Smooth muscle cell (in vitro differentiated cells): ENCODE measurements around the gene MPZL3. TPM values are rescaled to one million over a fixed set of nuclear protein-coding genes. Genes with fewer than 3 reads are reported as not detected.

Experiments
- DNase-seq: peaks from one replicate; lab custom pipeline; 2025; ENCODE audit not compliant: unreplicated experiment; lab: John Stamatoyannopoulos, UW
- H2AFZ ChIP-seq: fragments of 200-600 bp; sonication (generic); 2 replicates; pipeline ENCODE4 v1.6.0; 2016; ENCODE audit warnings: antibody characterized with exemption, low read depth, mild to moderate bottlenecking
- H3F3A ChIP-seq: fragments of 200-600 bp; sonication (generic); 2 replicates; pipeline ENCODE4 v1.6.0; 2017; ENCODE audit warnings: antibody characterized with exemption, low read depth
- H3K27ac ChIP-seq: fragments of 200-600 bp; sonication (generic); 2 replicates; pipeline ENCODE4 v1.5.1; 2016; ENCODE audit warnings: low read depth, mild to moderate bottlenecking
- H3K27me3 ChIP-seq: fragments of 200-600 bp; sonication (generic); 2 replicates; pipeline ENCODE4 v1.6.1; 2016; ENCODE audit warnings: low read depth, mild to moderate bottlenecking
- H3K36me3 ChIP-seq: fragments of 200-600 bp; sonication (generic); 2 replicates; pipeline ENCODE4 v1.5.1; 2016; ENCODE audit warnings: low read depth
- H3K4me1 ChIP-seq: fragments of 200-600 bp; sonication (generic); 2 replicates; pipeline ENCODE4 v1.5.1; 2016; ENCODE audit warnings: low read depth
- H3K4me2 ChIP-seq: fragments of 200-600 bp; sonication (generic); 2 replicates; pipeline ENCODE4 v1.6.0; 2016; ENCODE audit warnings: mild to moderate bottlenecking
- H3K4me3 ChIP-seq: fragments of 200-600 bp; sonication (generic); 2 replicates; pipeline ENCODE4 v1.5.1; 2016; ENCODE audit warnings: mild to moderate bottlenecking
- H3K79me2 ChIP-seq: fragments of 200-600 bp; sonication (generic); 2 replicates; pipeline ENCODE4 v1.6.0; 2016; ENCODE audit warnings: low read depth, mild to moderate bottlenecking
- H3K9ac ChIP-seq: fragments of 200-600 bp; sonication (generic); 2 replicates; pipeline ENCODE4 v1.6.0; 2016; ENCODE audit warnings: low read depth
- H3K9me3 ChIP-seq: fragments of 200-600 bp; sonication (generic); replicated peaks from 2 replicates; pipeline ENCODE4 v1.5.1; 2016; ENCODE audit warnings: low read depth
- H4K20me1 ChIP-seq: fragments of 200-600 bp; sonication (generic); 2 replicates; pipeline ENCODE4 v1.6.0; 2016; ENCODE audit warnings: low read depth
- CTCF ChIP-seq: fragments of 200-600 bp; sonication (generic); IDR thresholded peaks from 2 replicates; pipeline ENCODE4 v1.5.1; 2017; ENCODE audit warnings: borderline replicate concordance, mild to moderate bottlenecking, antibody characterized with exemption; ENCODE audit not compliant: insufficient read depth, poor library complexity, severe bottlenecking
- WGBS: methylation state at CpG from one replicate; pipeline ENCODE4 v1.1.7; 2016; ENCODE audit warnings: low lambda C conversion rate; 5-methylcytosine and 5-hydroxymethylcytosine counted together
- polyA plus RNA-seq: library from polyadenylated mRNA; unstranded; fragments of >200 nt; fragmentation: Nextera tagmentation; extraction: Ambion mirVana; gene quantifications from 2 replicates; pipeline ENCODE4 v1.2.1, GENCODE V29; 2016
- total RNA-seq: library from RNA; depleted of rRNA; stranded (reverse); fragments of >200 nt; gene quantifications from 2 replicates; pipeline ENCODE4 v1.2.3, GENCODE V29; 2014

Gene MPZL3
- total and polyA plus RNA-seq, 2 experiments from 2014 or later: 1.7 to 9.0 TPM

DNA sequence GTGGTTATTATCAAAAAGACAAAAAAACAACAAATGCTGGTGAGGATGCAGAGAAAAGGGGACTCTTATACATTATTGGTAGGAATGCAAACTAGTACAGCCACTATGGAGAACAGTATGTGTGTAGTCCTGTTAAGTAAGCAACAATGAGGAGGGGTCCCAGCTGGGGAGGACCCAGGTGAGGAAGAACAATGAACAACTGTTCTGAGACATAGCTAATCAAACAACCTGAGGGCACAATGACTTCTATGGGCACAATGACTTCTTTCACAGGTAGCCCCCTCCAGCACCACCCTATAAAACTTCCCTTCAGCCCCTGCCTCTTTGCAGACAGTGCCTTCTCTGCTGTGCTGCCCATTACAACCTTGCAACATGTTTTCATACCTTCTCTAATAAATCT, 32.9 kb downstream of the MPZL3 start:
- no peaks in the 10 kb centered on the region for H3K9me3 ChIP-seq
- H3K9ac ChIP-seq: no peak overlapping the region
- H3K4me3 ChIP-seq: no peak overlapping the region
- peaks cover 17% of the 10 kb centered on the region for H3K27me3 ChIP-seq
- H3K4me2 ChIP-seq: no peak overlapping the region
- TF ChIP-seq CTCF: no peak
- no peaks in the 10 kb centered on the region for H4K20me1 ChIP-seq
- no peak for DNase-seq
- H3F3A ChIP-seq: no peaks in the 10 kb centered on the region
- H3K4me1 ChIP-seq: no peaks in the 10 kb centered on the region
- no peaks in the 10 kb centered on the region for H3K79me2 ChIP-seq
- no peak overlapping the region for H2AFZ ChIP-seq
- no peaks in the 10 kb centered on the region for H3K36me3 ChIP-seq
- H3K27ac ChIP-seq: no peak overlapping the region

GRCh38 chr11:118217575-118217974, 34.6 kb downstream of the MPZL3 start:
- Histone ChIP-seq H3K4me1 (no peaks in the 10 kb centered on the region), H3K9me3 (no peaks in the 10 kb centered on the region), H4K20me1 (no peaks in the 10 kb centered on the region), H3K36me3 (no peaks in the 10 kb centered on the region), H3K4me3 (no peak overlapping the region), H3K79me2 (no peaks in the 10 kb centered on the region), H3F3A (no peaks in the 10 kb centered on the region), H3K27ac (no peak overlapping the region), H3K9ac (no peak overlapping the region), H3K27me3 (peaks cover 18% of the 10 kb centered on the region), H2AFZ (no peak overlapping the region), H3K4me2 (no peak overlapping the region)
- no peak for TF ChIP-seq CTCF
- DNase-seq: no peak
- 96% methylated on average over 3 of the region's 3 CpGs for WGBS

- no peak overlapping the region for H3K4me2 ChIP-seq
- no peak overlapping the region for H3K27ac ChIP-seq
- H3K4me1 ChIP-seq: no peaks in the 10 kb centered on the region
- no peak overlapping the region for H2AFZ ChIP-seq
- 86% methylated on average over 11 of the region's 11 CpGs for WGBS
- H3K9ac ChIP-seq: no peak overlapping the region
- no peak for TF ChIP-seq CTCF
- no peak overlapping the region for H3K4me3 ChIP-seq
- H3K36me3 ChIP-seq: no peaks in the 10 kb centered on the region
- no peaks in the 10 kb centered on the region for H3F3A ChIP-seq
- H3K27me3 ChIP-seq: peaks cover 24% of the 10 kb centered on the region
- DNase-seq: no peak
- H4K20me1 ChIP-seq: no peaks in the 10 kb centered on the region
- no peaks in the 10 kb centered on the region for H3K79me2 ChIP-seq
- H3K9me3 ChIP-seq: no peaks in the 10 kb centered on the region
Measured at GRCh38 chr11:118216621-118217481, 35.3 kb downstream of the MPZL3 start.

DNA sequence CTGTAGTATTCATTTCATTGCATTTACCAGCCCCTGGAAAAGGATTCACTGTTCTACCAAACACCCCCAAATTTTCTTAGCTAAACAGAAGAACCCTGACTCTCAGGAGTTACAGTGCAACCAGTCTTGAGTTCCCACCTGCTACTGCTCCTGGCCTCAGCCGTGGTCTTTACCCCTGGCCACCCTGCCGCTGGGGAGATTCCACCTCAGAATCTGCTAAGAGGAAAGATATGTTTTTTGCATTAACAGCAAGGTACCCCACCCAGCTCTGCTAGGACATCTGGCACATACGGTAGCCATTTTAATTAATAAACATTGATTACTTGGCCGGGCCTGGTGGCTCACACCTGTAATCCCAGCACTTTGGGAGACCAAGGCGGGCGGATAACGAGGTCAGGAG, 36.4 kb downstream of the MPZL3 start:
- H3K4me2 ChIP-seq: no peak overlapping the region
- H4K20me1 ChIP-seq: no peaks in the 10 kb centered on the region
- H3K4me1 ChIP-seq: peaks cover 5% of the 10 kb centered on the region
- no peak overlapping the region for H3K4me3 ChIP-seq
- no peak overlapping the region for H3K9ac ChIP-seq
- no peak overlapping the region for H2AFZ ChIP-seq
- no peaks in the 10 kb centered on the region for H3K36me3 ChIP-seq
- 93% methylated on average over 7 of the region's 7 CpGs for WGBS
- H3K79me2 ChIP-seq: no peaks in the 10 kb centered on the region
- H3K9me3 ChIP-seq: no peaks in the 10 kb centered on the region
- H3K27ac ChIP-seq: no peak overlapping the region
- peaks cover 34% of the 10 kb centered on the region for H3K27me3 ChIP-seq
- TF ChIP-seq CTCF: no peak
- no peak for DNase-seq
- H3F3A ChIP-seq: no peaks in the 10 kb centered on the region
